Mesothelial cell of epicardium (in vitro differentiated cells): Measurements from ENCODE around the gene SOWAHC. TPM values are rescaled to one million over a fixed set of nuclear protein-coding genes. Genes with fewer than 3 reads are reported as not detected.
"Not testable (repeated sequence)": the region's sequence is repeated elsewhere in the genome, so short reads cannot be mapped to it uniquely, and the experiment has no call there.

Source experiments
- DNase-seq, 2 experiments: peaks; one replicate each; pipeline ENCODE4 v3.0.0; 2021; ENCODE audit warnings: low spot score in 2 of 2; ENCODE audit not compliant: unreplicated experiment in 2 of 2
- H3K27ac Mint-ChIP-seq: 2 replicates; pipeline ENCODE4 v1.8.0; 2021; ENCODE audit warnings: mixed read lengths
- H3K27me3 Mint-ChIP-seq: 2 replicates; pipeline ENCODE4 v1.8.0; 2021; ENCODE audit warnings: low read depth, mixed read lengths
- H3K36me3 Mint-ChIP-seq: 2 replicates; pipeline ENCODE4 v1.8.0; 2021; ENCODE audit warnings: mixed read lengths
- H3K4me1 Mint-ChIP-seq: 2 replicates; pipeline ENCODE4 v1.8.0; 2021; ENCODE audit warnings: mixed read lengths
- H3K4me3 Mint-ChIP-seq: 2 replicates; pipeline ENCODE4 v1.8.0; 2021; ENCODE audit warnings: mild to moderate bottlenecking, moderate library complexity, mixed read lengths
- H3K9me3 Mint-ChIP-seq: 2 replicates; pipeline ENCODE4 v1.8.0; 2021; ENCODE audit warnings: mixed read lengths
- CTCF ChIP-seq: fragments of 200-600 bp; sonication (generic); IDR thresholded peaks from one replicate; pipeline ENCODE4 v1.5.0; 2021; ENCODE audit warnings: antibody characterized with exemption; ENCODE audit not compliant: unreplicated experiment
- total RNA-seq: library from RNA; stranded (reverse); gene quantifications from 3 replicates; pipeline ENCODE4 v1.2.1, GENCODE V29; 2021

The SOWAHC gene
- total RNA-seq, 1 donor from 2014 or later: 16.0 TPM

- Mint-ChIP-seq H3K27ac (peak overlapping the region; percentile 16), H3K9me3 (no peaks in the 10 kb centered on the region), H3K27me3 (no peaks in the 10 kb centered on the region), H3K36me3 (no peaks in the 10 kb centered on the region), H3K4me3 (no peak overlapping the region), H3K4me1 (peaks cover 40% of the 10 kb centered on the region)
- DNase-seq: no peak
- no peak for TF ChIP-seq CTCF
Measured at GRCh38 chr2:109619032-109619615, 5.0 kb downstream of the SOWAHC start.

GRCh38 chr2:109623297-109623696 lies 9.1 kb downstream of the SOWAHC start:
- Mint-ChIP-seq H3K36me3 (no peaks in the 10 kb centered on the region), H3K9me3 (no peaks in the 10 kb centered on the region), H3K4me1 (peaks cover 23% of the 10 kb centered on the region), H3K27me3 (no peaks in the 10 kb centered on the region), H3K4me3 (no peak overlapping the region), H3K27ac (no peak overlapping the region)
- no peak for DNase-seq
- no peak for TF ChIP-seq CTCF

GRCh38 chr2:109623923-109624322 lies 9.8 kb downstream of the SOWAHC start:
- Mint-ChIP-seq H3K4me3 (no peak overlapping the region), H3K27me3 (no peaks in the 10 kb centered on the region), H3K9me3 (no peaks in the 10 kb centered on the region), H3K36me3 (no peaks in the 10 kb centered on the region), H3K4me1 (peaks cover 25% of the 10 kb centered on the region), H3K27ac (no peak overlapping the region)
- TF ChIP-seq CTCF: no peak
- DNase-seq: no peak

GRCh38 chr2:109624339-109624738 lies 10.2 kb downstream of the SOWAHC start:
- Mint-ChIP-seq H3K27ac (no peak overlapping the region), H3K36me3 (no peaks in the 10 kb centered on the region), H3K9me3 (no peaks in the 10 kb centered on the region), H3K4me1 (peaks cover 21% of the 10 kb centered on the region), H3K4me3 (no peak overlapping the region), H3K27me3 (no peaks in the 10 kb centered on the region)
- TF ChIP-seq CTCF: no peak
- DNase-seq: no peak

- not testable (repeated sequence) for H3K9me3 Mint-ChIP-seq, H3K36me3 Mint-ChIP-seq, H3K4me3 Mint-ChIP-seq, DNase-seq, H3K27me3 Mint-ChIP-seq
- H3K27ac Mint-ChIP-seq: peak overlapping the region; percentile 66
- peaks cover 24% of the 10 kb centered on the region for H3K4me1 Mint-ChIP-seq
Measured at GRCh38 chr2:109628321-109628720, 14.2 kb downstream of the SOWAHC start.

GRCh38 chr2:109629867-109630266 lies 15.7 kb downstream of the SOWAHC start:
- no peaks in the 10 kb centered on the region for H3K27me3 Mint-ChIP-seq
- no peaks in the 10 kb centered on the region for H3K9me3 Mint-ChIP-seq
- H3K4me1 Mint-ChIP-seq: peaks cover 22% of the 10 kb centered on the region
- H3K36me3 Mint-ChIP-seq: no peaks in the 10 kb centered on the region
- no peak for TF ChIP-seq CTCF
- peak overlapping the region; percentile 91 for H3K27ac Mint-ChIP-seq
- no peak overlapping the region for H3K4me3 Mint-ChIP-seq
- DNase-seq: no peak
